ENCODE measurements around the gene EEF2.
A peak's percentile ranks its signal among the peaks of the same experiment; 100 is the strongest.

DNA sequence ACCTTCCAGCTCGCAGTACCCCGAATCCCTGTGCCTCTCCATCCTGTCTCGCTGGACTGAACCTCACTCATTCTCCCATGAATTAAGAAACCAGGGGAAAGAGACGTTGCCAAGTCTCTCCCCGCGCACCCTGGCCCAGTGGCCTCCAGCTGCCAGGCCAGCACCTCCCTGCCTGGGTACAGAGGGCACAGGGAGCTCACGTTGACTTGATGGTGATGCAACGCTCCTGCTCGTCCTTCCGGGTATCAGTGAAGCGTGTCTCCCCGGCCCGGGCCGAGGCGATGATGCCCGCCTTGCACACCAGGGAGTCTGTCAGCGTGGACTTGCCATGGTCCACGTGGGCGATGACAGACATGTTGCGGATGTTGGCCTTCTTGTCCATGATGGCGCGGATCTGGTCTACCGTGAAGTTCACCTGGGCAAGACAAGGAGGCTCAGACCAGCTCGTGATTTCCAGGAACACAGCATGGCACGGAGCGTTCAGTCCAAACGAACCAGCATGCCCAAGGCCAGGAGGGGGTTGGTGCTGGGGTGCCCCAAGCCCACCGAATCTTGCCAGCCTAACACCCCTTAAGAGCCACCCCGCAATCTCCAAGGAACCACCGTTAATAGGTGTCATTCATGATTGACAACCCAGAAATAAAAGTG is 1.2 kb downstream of the EEF2 start:
- TF ChIP-seq CTCF (IDR thresholded peaks at IDR 0.05) (no peak), POLR2AphosphoS5 (IDR thresholded peaks at IDR 0.05; ENCODE audit: insufficient read depth in 1 of 2, low read depth in 1 of 2) (peak in 1 of 2 donors; percentile 58)

Data from vagina (tissue), 2 donors.